ENCODE results near the gene RFPL3.
"Not testable (repeated sequence)": the region's sequence is repeated elsewhere in the genome, so short reads cannot be mapped to it uniquely, and the experiment has no call there.

The RFPL3 gene

GRCh38 chr22:32331236-32331917 is 26.3 kb upstream of the RFPL3 start:
- DNase-seq = no peak

GRCh38 chr22:32331918-32332725 is 25.5 kb upstream of the RFPL3 start:
- DNase-seq = no peak

GRCh38 chr22:32333141-32333768 is 24.4 kb upstream of the RFPL3 start:
- DNase-seq = no peak

- DNase-seq = no peak
Measured at GRCh38 chr22:32333769-32334659, 23.7 kb upstream of the RFPL3 start.

- DNase-seq = no peak
Measured at GRCh38 chr22:32334660-32335365, 22.9 kb upstream of the RFPL3 start.

GRCh38 chr22:32335471-32335870 is 22.2 kb upstream of the RFPL3 start:
- DNase-seq = no peak

- DNase-seq = no peak
Measured at GRCh38 chr22:32336121-32336603, 21.5 kb upstream of the RFPL3 start.

GRCh38 chr22:32336771-32337424 is 20.8 kb upstream of the RFPL3 start:
- no peak for DNase-seq

- DNase-seq = not testable (repeated sequence)
Measured at GRCh38 chr22:32337425-32337824, 20.2 kb upstream of the RFPL3 start.

GRCh38 chr22:32338757-32339156 is 18.9 kb upstream of the RFPL3 start:
- no peak for DNase-seq

GRCh38 chr22:32339190-32340012 is 18.3 kb upstream of the RFPL3 start:
- DNase-seq = no peak

- no peak for DNase-seq
Measured at GRCh38 chr22:32340411-32340810, 17.3 kb upstream of the RFPL3 start.

- no peak for DNase-seq
Measured at GRCh38 chr22:32341122-32341740, 16.4 kb upstream of the RFPL3 start.

GRCh38 chr22:32342977-32343376 is 14.7 kb upstream of the RFPL3 start:
- DNase-seq = no peak

GRCh38 chr22:32343941-32344340 is 13.7 kb upstream of the RFPL3 start:
- no peak for DNase-seq

GRCh38 chr22:32348031-32348611 is 9.5 kb upstream of the RFPL3 start:
- no peak for DNase-seq

- not testable (repeated sequence) for DNase-seq
Measured at GRCh38 chr22:32351875-32352274, 5.8 kb upstream of the RFPL3 start.

GRCh38 chr22:32352681-32353080 is 5.0 kb upstream of the RFPL3 start:
- DNase-seq = no peak

GRCh38 chr22:32353292-32353691 is 4.4 kb upstream of the RFPL3 start:
- no peak for DNase-seq

- DNase-seq = no peak
Measured at GRCh38 chr22:32353840-32354239, 3.8 kb upstream of the RFPL3 start.

Measured in stimulated activated CD4-positive, alpha-beta T cell treated with anti-CD3 and anti-CD28 coated beads, Interleukin-12 subunit alpha, Interleukin-12 subunit beta, amount 100 ng/mL, for 4 hours (primary cell).